SW480 (cell line): Measurements from ENCODE around the gene STAC.

ENCODE experiments used
- DNase-seq: peaks from one replicate; pipeline ENCODE4 v3.0.0-alpha.2; 2016; ENCODE audit warnings: low spot score

STAC gene

DNA sequence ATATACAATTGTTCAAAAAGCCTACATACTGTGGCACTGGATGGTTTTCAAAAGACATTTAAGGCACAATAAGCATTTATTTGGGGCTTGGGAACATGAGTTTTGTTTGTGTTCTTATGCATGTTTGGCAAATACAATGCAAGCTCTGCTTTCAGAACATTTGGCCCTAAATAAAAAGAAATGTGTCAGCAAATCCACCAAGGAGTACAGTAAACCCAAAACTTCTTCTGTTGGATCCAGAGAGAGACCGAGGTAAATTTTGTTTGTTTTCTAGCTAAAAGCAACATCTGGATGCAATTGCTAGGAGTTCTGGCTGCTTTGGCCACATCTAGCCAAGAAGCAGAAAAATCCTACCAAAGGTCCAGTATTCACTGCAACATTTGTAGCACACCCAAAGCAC is 215.2 kb downstream of the STAC start:
- DNase-seq, result no peak

DNA sequence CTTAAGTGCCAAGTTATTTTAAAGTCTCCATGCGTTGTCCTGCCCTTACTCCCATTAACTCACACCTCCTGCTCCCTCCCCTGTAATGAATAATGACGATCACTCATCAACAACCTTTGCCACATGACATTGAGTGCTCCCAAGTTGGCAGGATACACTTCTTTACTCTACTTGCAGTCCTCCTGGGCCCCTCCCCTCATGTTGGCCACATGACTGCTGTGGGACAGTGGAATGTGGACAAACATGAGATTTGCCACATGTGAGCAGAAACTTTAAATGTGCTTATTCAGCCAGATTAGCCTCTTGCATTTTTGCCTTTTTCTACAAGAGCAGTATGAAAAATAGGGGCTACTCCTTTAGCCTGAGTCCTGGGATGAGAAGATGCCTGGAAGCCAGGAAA is 216.1 kb downstream of the STAC start:
- no peak for DNase-seq

DNA sequence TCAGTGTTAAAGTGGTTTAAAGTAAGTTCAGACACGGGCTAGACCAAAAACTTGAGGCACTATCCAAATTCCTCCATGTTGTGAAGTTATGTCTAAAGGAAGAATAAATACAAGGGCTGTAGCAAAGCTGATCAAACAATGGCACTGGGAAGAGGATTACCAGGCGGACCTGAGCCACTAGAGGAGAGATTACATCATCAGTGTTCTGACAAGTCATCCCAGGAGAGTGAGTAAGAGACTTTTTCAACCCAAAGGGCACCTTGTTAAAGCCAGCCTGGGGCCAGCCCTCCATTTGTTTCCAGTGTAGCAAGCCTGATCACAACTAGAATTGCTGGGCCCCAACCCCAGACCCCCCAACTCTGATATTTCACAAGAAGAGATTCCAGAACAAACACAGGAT is 217.1 kb downstream of the STAC start:
- peak; percentile 11 for DNase-seq
